Sigmoid colon (tissue), 4 donors: ENCODE results near the gene CD300A.

ENCODE experiments used
- CTCF ChIP-seq, 4 experiments: fragments of 450-650 bp in 3 of 4; fragments of 200-600 bp in 1 of 4; IDR thresholded peaks; one replicate each; pipeline ENCODE4 v1.5.1; 2016 to 2019; ENCODE audit warnings: antibody characterized with exemption in 4 of 4, mild to moderate bottlenecking in 3 of 4, moderate library complexity in 2 of 4
- POLR2A ChIP-seq, 2 donors: fragments of 450-650 bp; IDR thresholded peaks; one replicate each; pipeline ENCODE4 v1.6.1; 2016; ENCODE audit warnings: antibody characterized with exemption in 2 of 2, mild to moderate bottlenecking in 2 of 2, moderate library complexity in 2 of 2
- POLR2AphosphoS5 ChIP-seq, 4 donors: sonication (generic); formaldehyde crosslinking; IDR thresholded peaks; one replicate each; pipeline ENCODE4 v1.6.1; 2017; ENCODE audit warnings: antibody characterized with exemption in 4 of 4

GRCh38 chr17:74522381-74523105 is 56.1 kb downstream of the CD300A start:
- no peak for TF ChIP-seq CTCF (IDR thresholded peaks at IDR 0.05)
- no peak for TF ChIP-seq POLR2A (IDR thresholded peaks at IDR 0.05)
- no peak for TF ChIP-seq POLR2AphosphoS5 (IDR thresholded peaks at IDR 0.05)
